GM23338 (cell line): ENCODE data around the gene BTNL8.

Experiments
- CREB1 ChIP-seq: fragments of 250-450 bp; sonication (Bioruptor Pico); IDR thresholded peaks from 2 replicates; pipeline ENCODE4 v1.5.0; 2020; ENCODE audit warnings: low read depth, mild to moderate bottlenecking, moderate library complexity
- EZH2 ChIP-seq: fragments of 200-600 bp; sonication (generic); IDR thresholded peaks from one replicate; pipeline ENCODE4 v1.8.0; 2017; ENCODE audit warnings: antibody characterized with exemption, mild to moderate bottlenecking, low read depth; ENCODE audit not compliant: unreplicated experiment
- EZH2phosphoT487 ChIP-seq: fragments of 200-600 bp; sonication (generic); IDR thresholded peaks from one replicate; pipeline ENCODE4 v1.8.1; 2018; ENCODE audit warnings: antibody characterized with exemption; ENCODE audit not compliant: unreplicated experiment
- JUNB ChIP-seq: IDR thresholded peaks from one replicate; pipeline ENCODE4 v1.6.1; 2016; ENCODE audit warnings: antibody characterized with exemption; ENCODE audit not compliant: unreplicated experiment
- NANOG ChIP-seq: IDR thresholded peaks from 2 replicates; pipeline ENCODE4 v1.6.1; 2016; ENCODE audit warnings: antibody characterized with exemption, borderline replicate concordance
- POLR2AphosphoS5 ChIP-seq: IDR thresholded peaks from 2 replicates; pipeline ENCODE4 v1.6.1; 2016; ENCODE audit warnings: antibody characterized with exemption, low read depth
- STAT1 ChIP-seq: IDR thresholded peaks from one replicate; pipeline ENCODE4 v1.6.1; 2016; ENCODE audit warnings: antibody characterized with exemption; ENCODE audit not compliant: unreplicated experiment
- ZNF114 ChIP-seq: fragments of 250-450 bp; sonication (Bioruptor Pico); IDR thresholded peaks from 2 replicates; pipeline ENCODE4 v1.5.0; 2020; ENCODE audit warnings: mild to moderate bottlenecking, moderate library complexity
- TF ChIP-seq, protein P1 (sequence below), 2 experiments: fragments of 200-600 bp in 1 of 2; sonication (generic) in 1 of 2; conservative IDR thresholded peaks; 2 replicates each; pipeline versions ENCODE4 v1.5.1 to v1.6.1; 2016 to 2017; ENCODE audit warnings: antibody characterized with exemption in 2 of 2, low read depth in 2 of 2, mild to moderate bottlenecking in 2 of 2, moderate library complexity in 1 of 2
- TF ChIP-seq, protein P2 (sequence below): IDR thresholded peaks from one replicate; pipeline ENCODE4 v1.6.1; 2018; ENCODE audit warnings: antibody characterized with exemption; ENCODE audit not compliant: unreplicated experiment
- TF ChIP-seq, protein P3 (sequence below): IDR thresholded peaks from 2 replicates; pipeline ENCODE4 v1.6.1; 2016; ENCODE audit warnings: antibody characterized with exemption
- TF ChIP-seq, protein P4 (sequence below): fragments of 250-450 bp; sonication (Bioruptor Pico); IDR thresholded peaks from 2 replicates; pipeline ENCODE4 v1.5.0; 2020; ENCODE audit warnings: mild to moderate bottlenecking, moderate library complexity

DNA sequence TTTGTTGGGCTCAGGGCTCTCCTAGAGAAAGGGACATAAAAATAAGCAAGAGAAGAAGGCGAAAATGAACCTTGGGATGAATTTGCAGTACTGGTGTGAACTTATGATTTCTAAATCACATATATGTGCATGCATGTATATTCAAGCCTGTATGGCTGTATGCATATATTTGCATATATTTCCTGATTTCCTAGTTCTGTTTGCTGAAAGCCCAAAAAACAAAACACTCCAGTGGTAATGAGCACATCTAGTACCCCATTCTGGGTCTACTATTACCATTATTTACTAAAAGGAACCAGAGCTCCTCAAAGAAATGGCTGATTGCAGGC lies 45.1 kb upstream of the BTNL8 start:
- TF ChIP-seq, protein P1, sequence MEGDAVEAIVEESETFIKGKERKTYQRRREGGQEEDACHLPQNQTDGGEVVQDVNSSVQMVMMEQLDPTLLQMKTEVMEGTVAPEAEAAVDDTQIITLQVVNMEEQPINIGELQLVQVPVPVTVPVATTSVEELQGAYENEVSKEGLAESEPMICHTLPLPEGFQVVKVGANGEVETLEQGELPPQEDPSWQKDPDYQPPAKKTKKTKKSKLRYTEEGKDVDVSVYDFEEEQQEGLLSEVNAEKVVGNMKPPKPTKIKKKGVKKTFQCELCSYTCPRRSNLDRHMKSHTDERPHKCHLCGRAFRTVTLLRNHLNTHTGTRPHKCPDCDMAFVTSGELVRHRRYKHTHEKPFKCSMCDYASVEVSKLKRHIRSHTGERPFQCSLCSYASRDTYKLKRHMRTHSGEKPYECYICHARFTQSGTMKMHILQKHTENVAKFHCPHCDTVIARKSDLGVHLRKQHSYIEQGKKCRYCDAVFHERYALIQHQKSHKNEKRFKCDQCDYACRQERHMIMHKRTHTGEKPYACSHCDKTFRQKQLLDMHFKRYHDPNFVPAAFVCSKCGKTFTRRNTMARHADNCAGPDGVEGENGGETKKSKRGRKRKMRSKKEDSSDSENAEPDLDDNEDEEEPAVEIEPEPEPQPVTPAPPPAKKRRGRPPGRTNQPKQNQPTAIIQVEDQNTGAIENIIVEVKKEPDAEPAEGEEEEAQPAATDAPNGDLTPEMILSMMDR (conservative IDR thresholded peaks at IDR 0.05; ENCODE audit: low read depth in 2 of 2), result no peak
- TF ChIP-seq POLR2AphosphoS5 (no peak), NANOG (no peak), EZH2 (no peak), EZH2phosphoT487 (no peak), JUNB (no peak), CREB1 (CRISPR knock-in tag) (no peak), ZNF114 (no peak), STAT1 (no peak)
- TF ChIP-seq, protein P2, sequence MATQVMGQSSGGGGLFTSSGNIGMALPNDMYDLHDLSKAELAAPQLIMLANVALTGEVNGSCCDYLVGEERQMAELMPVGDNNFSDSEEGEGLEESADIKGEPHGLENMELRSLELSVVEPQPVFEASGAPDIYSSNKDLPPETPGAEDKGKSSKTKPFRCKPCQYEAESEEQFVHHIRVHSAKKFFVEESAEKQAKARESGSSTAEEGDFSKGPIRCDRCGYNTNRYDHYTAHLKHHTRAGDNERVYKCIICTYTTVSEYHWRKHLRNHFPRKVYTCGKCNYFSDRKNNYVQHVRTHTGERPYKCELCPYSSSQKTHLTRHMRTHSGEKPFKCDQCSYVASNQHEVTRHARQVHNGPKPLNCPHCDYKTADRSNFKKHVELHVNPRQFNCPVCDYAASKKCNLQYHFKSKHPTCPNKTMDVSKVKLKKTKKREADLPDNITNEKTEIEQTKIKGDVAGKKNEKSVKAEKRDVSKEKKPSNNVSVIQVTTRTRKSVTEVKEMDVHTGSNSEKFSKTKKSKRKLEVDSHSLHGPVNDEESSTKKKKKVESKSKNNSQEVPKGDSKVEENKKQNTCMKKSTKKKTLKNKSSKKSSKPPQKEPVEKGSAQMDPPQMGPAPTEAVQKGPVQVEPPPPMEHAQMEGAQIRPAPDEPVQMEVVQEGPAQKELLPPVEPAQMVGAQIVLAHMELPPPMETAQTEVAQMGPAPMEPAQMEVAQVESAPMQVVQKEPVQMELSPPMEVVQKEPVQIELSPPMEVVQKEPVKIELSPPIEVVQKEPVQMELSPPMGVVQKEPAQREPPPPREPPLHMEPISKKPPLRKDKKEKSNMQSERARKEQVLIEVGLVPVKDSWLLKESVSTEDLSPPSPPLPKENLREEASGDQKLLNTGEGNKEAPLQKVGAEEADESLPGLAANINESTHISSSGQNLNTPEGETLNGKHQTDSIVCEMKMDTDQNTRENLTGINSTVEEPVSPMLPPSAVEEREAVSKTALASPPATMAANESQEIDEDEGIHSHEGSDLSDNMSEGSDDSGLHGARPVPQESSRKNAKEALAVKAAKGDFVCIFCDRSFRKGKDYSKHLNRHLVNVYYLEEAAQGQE, result no peak
- TF ChIP-seq, protein P3, sequence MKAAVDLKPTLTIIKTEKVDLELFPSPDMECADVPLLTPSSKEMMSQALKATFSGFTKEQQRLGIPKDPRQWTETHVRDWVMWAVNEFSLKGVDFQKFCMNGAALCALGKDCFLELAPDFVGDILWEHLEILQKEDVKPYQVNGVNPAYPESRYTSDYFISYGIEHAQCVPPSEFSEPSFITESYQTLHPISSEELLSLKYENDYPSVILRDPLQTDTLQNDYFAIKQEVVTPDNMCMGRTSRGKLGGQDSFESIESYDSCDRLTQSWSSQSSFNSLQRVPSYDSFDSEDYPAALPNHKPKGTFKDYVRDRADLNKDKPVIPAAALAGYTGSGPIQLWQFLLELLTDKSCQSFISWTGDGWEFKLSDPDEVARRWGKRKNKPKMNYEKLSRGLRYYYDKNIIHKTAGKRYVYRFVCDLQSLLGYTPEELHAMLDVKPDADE, result no peak
- TF ChIP-seq, protein P4, sequence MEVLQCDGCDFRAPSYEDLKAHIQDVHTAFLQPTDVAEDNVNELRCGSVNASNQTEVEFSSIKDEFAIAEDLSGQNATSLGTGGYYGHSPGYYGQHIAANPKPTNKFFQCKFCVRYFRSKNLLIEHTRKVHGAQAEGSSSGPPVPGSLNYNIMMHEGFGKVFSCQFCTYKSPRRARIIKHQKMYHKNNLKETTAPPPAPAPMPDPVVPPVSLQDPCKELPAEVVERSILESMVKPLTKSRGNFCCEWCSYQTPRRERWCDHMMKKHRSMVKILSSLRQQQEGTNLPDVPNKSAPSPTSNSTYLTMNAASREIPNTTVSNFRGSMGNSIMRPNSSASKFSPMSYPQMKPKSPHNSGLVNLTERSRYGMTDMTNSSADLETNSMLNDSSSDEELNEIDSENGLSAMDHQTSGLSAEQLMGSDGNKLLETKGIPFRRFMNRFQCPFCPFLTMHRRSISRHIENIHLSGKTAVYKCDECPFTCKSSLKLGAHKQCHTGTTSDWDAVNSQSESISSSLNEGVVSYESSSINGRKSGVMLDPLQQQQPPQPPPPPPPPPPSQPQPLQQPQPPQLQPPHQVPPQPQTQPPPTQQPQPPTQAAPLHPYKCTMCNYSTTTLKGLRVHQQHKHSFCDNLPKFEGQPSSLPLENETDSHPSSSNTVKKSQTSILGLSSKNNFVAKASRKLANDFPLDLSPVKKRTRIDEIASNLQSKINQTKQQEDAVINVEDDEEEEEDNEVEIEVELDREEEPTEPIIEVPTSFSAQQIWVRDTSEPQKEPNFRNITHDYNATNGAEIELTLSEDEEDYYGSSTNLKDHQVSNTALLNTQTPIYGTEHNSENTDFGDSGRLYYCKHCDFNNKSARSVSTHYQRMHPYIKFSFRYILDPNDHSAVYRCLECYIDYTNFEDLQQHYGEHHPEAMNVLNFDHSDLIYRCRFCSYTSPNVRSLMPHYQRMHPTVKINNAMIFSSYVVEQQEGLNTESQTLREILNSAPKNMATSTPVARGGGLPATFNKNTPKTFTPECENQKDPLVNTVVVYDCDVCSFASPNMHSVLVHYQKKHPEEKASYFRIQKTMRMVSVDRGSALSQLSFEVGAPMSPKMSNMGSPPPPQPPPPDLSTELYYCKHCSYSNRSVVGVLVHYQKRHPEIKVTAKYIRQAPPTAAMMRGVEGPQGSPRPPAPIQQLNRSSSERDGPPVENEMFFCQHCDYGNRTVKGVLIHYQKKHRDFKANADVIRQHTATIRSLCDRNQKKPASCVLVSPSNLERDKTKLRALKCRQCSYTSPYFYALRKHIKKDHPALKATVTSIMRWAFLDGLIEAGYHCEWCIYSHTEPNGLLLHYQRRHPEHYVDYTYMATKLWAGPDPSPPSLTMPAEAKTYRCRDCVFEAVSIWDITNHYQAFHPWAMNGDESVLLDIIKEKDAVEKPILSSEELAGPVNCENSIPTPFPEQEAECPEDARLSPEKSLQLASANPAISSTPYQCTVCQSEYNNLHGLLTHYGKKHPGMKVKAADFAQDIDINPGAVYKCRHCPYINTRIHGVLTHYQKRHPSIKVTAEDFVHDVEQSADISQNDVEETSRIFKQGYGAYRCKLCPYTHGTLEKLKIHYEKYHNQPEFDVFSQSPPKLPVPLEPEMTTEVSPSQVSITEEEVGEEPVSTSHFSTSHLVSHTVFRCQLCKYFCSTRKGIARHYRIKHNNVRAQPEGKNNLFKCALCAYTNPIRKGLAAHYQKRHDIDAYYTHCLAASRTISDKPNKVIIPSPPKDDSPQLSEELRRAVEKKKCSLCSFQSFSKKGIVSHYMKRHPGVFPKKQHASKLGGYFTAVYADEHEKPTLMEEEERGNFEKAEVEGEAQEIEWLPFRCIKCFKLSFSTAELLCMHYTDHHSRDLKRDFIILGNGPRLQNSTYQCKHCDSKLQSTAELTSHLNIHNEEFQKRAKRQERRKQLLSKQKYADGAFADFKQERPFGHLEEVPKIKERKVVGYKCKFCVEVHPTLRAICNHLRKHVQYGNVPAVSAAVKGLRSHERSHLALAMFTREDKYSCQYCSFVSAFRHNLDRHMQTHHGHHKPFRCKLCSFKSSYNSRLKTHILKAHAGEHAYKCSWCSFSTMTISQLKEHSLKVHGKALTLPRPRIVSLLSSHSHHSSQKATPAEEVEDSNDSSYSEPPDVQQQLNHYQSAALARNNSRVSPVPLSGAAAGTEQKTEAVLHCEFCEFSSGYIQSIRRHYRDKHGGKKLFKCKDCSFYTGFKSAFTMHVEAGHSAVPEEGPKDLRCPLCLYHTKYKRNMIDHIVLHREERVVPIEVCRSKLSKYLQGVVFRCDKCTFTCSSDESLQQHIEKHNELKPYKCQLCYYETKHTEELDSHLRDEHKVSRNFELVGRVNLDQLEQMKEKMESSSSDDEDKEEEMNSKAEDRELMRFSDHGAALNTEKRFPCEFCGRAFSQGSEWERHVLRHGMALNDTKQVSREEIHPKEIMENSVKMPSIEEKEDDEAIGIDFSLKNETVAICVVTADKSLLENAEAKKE, result no peak
